HG02885 (cell line): ENCODE results near the gene TXNRD2.

ENCODE experiments used
- ATAC-seq: cut with Tn5 transposase; IDR thresholded peaks from one replicate; pipeline ENCODE4 v1.9.1; 2021; ENCODE audit warnings: mild to moderate bottlenecking; ENCODE audit not compliant: unreplicated experiment, poor library complexity

Gene TXNRD2

GRCh38 chr22:19853058-19853878 lies 88.3 kb downstream of the TXNRD2 start:
- ATAC-seq = no peak

GRCh38 chr22:19852177-19852781 lies 89.3 kb downstream of the TXNRD2 start:
- ATAC-seq = no peak

- no peak for ATAC-seq
Measured at GRCh38 chr22:19851291-19852176, 90.1 kb downstream of the TXNRD2 start.

- ATAC-seq = no peak
Measured at GRCh38 chr22:19850763-19851109, 90.9 kb downstream of the TXNRD2 start.

DNA sequence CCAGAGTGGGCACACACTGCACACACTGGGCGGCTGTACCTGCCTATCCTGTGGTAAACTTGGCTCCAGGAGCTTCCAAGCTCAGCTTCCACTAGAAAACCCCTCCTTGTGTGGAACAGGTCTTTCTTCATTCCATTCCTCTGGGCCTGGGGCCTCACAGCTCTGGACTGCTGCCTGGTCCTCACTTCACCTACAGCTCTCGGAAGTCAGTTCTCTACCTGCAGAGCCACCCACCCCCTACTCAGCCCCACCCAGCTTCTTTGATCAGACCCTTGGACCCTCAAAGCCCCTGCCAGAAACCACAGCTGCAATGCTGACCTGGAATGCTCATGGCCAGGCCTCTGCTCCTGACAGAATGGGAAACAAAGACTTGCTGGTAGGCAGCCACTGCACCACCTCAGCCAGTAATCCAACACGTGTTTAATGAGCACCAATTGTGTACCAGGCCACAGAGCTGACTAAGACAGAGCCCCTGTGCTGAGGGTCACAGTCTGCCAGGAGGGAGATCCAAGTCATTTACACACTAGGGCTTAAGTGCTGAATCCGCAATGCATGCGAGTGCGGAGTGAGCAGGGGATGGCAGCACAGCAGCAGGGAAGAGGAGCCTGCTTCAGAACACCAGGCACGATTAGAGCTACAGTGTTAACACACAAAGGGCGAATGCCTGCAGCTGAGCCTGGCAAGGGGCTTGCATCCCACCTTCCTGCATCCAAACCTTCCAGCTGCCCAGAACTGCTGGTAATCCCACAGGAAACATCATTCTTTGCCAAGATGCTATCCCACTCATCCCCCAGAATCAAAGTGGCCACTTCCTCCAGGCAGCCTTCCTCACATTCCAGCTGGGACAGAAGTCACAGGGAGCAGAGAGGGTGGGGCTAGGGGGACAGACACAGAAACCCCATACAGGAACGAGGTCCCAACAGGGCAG lies 91.5 kb downstream of the TXNRD2 start:
- no peak for ATAC-seq

DNA sequence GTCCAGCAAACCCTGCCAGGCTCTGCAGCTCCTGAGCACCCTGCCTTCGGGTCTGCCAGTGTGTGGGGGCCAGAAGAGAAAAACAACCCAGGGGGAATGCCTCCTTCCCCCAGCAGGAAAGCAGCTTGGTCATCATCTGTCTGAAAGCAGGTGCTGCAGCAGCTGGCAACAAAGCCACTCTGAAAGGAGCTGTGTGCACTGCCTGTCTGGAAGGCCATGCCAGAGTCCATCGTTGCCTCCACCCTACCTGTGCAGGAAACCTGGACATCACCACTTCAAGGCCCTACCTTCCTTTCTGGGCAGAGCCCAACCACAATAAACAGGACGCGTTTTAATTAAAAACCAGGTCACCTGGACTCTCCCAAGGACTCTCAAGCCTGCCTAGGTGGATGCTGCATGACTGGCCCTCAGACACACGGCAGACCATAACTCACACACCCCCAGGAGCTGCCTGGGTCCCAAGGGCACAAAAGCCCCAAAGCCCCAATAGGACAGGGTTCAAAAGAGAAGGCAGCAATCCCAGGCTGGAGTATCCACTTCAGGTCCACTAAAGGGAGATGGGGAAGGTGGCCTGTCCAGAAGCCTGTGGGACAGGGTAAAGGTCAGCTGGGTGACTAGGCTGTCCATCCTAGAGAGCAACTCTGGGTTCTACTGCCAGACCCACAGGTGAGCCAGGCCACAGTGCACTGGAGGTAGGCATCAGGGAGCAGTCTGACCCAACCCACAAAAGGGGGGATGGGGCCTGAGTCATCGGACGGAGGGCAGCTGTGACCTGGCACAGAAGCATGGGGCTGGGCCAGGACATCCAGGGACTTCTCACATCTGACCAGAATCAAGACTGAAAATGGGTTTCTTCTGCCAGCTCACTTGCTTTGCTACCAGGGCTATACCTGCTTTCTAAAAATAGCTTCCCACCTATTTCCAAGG lies 93.1 kb downstream of the TXNRD2 start:
- ATAC-seq = no peak

DNA sequence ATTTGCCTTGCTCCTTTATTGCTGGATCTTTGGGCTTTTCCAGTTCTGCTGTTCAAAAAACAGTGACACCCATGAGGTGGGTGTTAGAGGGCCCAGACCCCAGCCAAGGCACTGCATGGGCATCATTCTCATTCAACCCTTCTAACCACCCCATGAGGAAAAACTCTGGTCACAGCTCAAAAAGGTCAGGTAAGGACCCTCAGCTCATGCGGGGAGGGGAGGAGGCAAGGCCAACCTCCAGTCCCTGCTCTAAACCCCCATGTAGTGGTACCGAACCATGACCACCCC lies 94.3 kb downstream of the TXNRD2 start:
- no peak for ATAC-seq

DNA sequence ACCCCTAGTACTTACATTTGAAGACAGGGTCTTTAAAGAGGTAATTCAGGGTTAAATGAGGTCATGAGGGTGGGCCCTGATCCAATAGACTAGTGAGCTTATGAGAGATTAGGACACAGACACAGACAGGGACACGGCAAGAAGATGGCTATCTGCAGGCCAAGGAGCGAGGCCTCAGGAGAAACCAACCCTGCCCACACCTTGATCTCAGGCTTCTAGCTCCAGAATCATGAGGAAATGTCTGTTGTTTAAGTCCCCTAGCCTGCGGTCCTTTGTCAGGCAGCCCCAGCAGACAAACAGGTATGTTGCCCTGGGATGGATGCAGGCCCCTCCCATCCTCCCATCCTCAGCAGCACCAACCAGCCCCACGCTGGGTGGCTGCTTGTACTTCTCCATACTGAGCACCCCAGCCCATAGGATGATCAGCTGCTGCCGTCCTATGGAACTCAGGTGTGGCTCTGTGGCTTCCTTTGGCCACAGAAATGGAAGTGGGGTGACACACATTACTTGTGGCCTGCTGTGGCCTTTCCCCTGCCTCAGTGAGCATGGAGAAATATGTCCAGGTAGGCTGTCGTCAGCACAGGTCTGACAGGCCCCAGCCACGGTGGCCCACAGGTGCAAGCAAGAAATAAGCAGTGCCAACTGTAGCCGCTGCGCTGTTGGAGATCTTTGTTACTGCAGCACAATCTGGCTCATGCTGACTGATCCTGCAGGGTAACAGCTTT lies 94.8 kb downstream of the TXNRD2 start:
- ATAC-seq = no peak

GRCh38 chr22:19845054-19845722 lies 96.4 kb downstream of the TXNRD2 start:
- ATAC-seq = no peak

DNA sequence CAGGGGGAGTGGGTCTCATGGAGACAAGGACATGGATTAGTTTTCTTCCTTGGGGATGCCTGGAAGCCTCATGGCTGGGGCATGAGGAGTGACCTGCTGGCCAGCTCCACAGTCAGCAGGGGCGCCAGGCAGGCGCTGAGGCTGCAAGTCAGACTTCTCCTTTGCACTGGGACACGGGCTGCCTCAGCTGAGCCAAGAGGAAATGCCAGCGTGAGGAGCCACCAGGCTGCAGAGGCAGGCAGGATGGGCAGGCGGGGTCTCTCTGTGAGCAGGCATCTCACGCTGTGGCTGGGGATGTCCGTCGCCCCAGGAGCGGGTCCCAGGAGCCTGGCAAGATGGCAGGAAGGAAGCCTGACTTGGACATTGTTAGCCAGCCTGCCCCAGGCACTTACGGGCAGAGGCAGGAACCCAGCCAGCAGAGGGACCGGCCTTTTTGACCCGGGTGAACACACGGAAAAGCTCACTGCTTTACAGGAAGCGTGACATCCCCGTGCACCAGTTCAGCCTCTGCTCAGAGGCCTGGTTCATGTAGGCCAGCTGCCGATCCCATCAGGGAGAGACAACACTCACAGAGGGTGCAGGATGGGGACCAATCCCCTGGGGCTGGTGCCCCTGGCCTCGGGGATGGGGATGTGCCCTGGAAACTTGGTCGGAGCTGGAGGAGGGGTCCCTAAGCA lies 97.1 kb downstream of the TXNRD2 start:
- no peak for ATAC-seq

- no peak for ATAC-seq
Measured at GRCh38 chr22:19843857-19844376, 97.7 kb downstream of the TXNRD2 start.

- no peak for ATAC-seq
Measured at GRCh38 chr22:19843107-19843856, 98.3 kb downstream of the TXNRD2 start.

DNA sequence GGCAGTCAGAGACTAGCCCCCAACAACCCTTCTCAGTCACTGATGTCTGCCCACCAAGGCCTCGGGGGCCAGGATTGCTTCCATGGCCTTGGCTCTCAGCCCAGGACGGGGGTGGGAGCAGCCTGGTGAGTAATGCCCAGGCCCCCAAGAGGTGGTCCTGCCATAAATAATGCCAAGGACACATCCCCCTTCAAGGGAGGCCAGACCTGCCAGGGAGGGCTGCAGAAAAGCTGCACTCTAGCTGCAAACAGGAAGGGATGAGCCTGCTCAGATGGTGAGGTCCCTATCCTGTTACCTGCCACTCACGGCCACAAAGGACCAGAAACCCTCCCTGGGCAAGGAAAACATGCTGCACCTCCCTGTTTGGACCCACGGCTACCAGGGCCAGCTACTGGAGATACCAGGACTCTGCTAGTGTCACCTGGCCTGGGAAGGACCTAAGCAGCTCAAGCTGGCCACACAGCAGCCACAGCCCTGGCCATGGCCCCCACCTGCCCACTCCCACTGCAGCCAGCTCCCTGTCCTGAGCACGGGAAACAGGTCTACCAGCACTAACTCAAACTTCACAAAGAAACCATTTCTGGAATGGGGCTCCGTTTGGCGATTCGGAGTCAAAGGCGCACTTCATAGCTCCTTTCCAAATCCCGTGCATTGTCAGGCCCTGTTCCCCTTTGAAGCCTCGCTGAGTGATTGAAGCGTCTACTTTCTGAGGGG lies 99.1 kb downstream of the TXNRD2 start:
- ATAC-seq = no peak

GRCh38 chr22:19841641-19842392 lies 99.8 kb downstream of the TXNRD2 start:
- ATAC-seq = no peak

DNA sequence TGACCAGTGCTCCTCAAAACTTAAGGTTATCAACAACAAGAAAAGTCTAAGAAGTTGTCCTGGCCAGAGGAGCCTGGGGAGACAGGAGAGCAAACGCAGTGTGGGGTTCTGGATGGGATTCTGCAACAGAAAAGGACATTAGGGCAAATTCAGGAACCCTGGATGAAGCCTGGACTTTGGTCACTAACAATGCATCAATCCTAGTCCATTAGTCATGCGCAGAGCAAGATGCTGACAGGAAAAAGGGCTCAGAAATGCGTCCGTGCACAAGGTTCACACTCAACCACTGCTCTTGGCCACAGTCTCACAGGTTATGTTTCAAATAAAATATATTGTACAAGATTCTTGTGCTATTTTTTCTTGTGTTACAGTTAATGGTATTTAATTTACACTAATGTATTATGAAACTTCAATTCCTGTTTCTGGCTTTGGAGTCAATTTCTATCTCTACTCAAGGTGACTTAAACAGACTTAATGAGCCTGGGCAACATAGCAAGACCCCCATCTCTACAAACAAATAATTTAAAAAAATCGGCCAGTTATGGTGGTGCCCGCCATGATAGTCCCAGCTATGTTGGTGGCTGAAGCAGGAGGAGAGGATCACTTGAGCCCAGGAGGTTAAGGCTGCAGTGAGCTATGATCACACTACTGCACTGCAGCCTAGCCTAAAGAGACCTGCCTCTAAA lies 100.5 kb downstream of the TXNRD2 start:
- no peak for ATAC-seq
